HCT116 (cell line): Measurements from ENCODE around the gene NRCAM.

Experiments
- EZH2phosphoT487 ChIP-seq: fragments of 200-600 bp; IDR thresholded peaks from 2 replicates; pipeline ENCODE4 v1.6.1; 2018; ENCODE audit warnings: antibody characterized with exemption, borderline replicate concordance
- FOSL1 ChIP-seq: IDR thresholded peaks from 2 replicates; pipeline ENCODE4 v1.6.1; 2012; ENCODE audit warnings: low read depth
- JUND ChIP-seq: IDR thresholded peaks from 2 replicates; pipeline ENCODE4 v1.6.1; 2012
- POLR2A ChIP-seq: IDR thresholded peaks from 2 replicates; pipeline ENCODE4 v1.7.0; 2011; ENCODE audit warnings: borderline replicate concordance; ENCODE audit not compliant: insufficient read depth, insufficient read length; ENCODE audit errors: extremely low read depth
- POLR2AphosphoS5 ChIP-seq: IDR thresholded peaks from 2 replicates; pipeline ENCODE4 v1.6.1; 2011; ENCODE audit warnings: mild to moderate bottlenecking, low read depth, low read length, moderate library complexity
- SRF ChIP-seq: IDR thresholded peaks from 2 replicates; pipeline ENCODE4 v1.6.1; 2012; ENCODE audit warnings: low read depth
- TCF7L2 ChIP-seq: IDR thresholded peaks from 2 replicates; pipeline ENCODE4 v1.7.0; 2011; ENCODE audit warnings: borderline replicate concordance, inconsistent platforms; ENCODE audit not compliant: insufficient read depth, insufficient read length; ENCODE audit errors: extremely low read depth
- TF ChIP-seq, protein P1 (sequence below), 3 experiments: fragments of 200-600 bp in 1 of 3; sonication (generic) in 1 of 3; IDR thresholded peaks in 2 of 3; conservative IDR thresholded peaks in 1 of 3; 2 replicates each; pipeline ENCODE4 v1.5.1; 2012 to 2017; ENCODE audit warnings: low read depth in 2 of 3, low read length in 2 of 3, antibody characterized with exemption in 1 of 3, borderline replicate concordance in 1 of 3, control low read depth in 1 of 3, mild to moderate bottlenecking in 1 of 3, mixed read lengths in 1 of 3, mixed run types in 1 of 3, moderate library complexity in 1 of 3; ENCODE audit not compliant: insufficient read depth in 1 of 3
- TF ChIP-seq, protein P2 (sequence below): IDR thresholded peaks from 2 replicates; pipeline ENCODE4 v1.6.1; 2011; ENCODE audit warnings: mild to moderate bottlenecking, low read length, moderate library complexity; ENCODE audit not compliant: insufficient replicate concordance; ENCODE audit errors: extremely low read depth
- TF ChIP-seq, protein P3 (sequence below): IDR thresholded peaks from 2 replicates; pipeline ENCODE4 v1.6.1; 2012

DNA sequence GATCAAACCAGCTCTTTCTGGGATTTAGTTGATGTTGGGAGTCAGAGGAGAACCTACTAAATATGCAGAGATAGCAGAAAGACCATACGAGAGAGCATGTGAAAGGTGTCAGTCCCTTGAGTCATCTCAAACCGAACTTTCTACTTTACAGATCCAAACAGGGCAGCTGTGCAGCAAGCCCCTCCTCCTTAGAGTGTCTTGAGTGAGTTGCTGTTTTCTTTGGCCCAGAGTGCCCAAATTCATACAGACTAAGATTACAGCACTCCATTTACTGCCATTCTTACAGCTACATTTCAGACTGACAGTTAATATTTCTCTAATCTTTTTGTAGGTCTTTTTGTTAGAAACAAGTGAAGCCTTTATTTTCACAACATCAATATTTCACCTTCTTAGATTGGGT lies 53.4 kb downstream of the NRCAM start:
- no peak for TF ChIP-seq POLR2A
- TF ChIP-seq, protein P1, sequence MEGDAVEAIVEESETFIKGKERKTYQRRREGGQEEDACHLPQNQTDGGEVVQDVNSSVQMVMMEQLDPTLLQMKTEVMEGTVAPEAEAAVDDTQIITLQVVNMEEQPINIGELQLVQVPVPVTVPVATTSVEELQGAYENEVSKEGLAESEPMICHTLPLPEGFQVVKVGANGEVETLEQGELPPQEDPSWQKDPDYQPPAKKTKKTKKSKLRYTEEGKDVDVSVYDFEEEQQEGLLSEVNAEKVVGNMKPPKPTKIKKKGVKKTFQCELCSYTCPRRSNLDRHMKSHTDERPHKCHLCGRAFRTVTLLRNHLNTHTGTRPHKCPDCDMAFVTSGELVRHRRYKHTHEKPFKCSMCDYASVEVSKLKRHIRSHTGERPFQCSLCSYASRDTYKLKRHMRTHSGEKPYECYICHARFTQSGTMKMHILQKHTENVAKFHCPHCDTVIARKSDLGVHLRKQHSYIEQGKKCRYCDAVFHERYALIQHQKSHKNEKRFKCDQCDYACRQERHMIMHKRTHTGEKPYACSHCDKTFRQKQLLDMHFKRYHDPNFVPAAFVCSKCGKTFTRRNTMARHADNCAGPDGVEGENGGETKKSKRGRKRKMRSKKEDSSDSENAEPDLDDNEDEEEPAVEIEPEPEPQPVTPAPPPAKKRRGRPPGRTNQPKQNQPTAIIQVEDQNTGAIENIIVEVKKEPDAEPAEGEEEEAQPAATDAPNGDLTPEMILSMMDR (IDR thresholded peaks at IDR 0.05 in 2 of 3, conservative IDR thresholded peaks at IDR 0.05 in 1 of 3; ENCODE audit: borderline replicate concordance in 1 of 3, insufficient read depth in 1 of 3, low read depth in 2 of 3, low read length in 2 of 3) = no peak
- no peak for TF ChIP-seq EZH2phosphoT487
- TF ChIP-seq, protein P2, sequence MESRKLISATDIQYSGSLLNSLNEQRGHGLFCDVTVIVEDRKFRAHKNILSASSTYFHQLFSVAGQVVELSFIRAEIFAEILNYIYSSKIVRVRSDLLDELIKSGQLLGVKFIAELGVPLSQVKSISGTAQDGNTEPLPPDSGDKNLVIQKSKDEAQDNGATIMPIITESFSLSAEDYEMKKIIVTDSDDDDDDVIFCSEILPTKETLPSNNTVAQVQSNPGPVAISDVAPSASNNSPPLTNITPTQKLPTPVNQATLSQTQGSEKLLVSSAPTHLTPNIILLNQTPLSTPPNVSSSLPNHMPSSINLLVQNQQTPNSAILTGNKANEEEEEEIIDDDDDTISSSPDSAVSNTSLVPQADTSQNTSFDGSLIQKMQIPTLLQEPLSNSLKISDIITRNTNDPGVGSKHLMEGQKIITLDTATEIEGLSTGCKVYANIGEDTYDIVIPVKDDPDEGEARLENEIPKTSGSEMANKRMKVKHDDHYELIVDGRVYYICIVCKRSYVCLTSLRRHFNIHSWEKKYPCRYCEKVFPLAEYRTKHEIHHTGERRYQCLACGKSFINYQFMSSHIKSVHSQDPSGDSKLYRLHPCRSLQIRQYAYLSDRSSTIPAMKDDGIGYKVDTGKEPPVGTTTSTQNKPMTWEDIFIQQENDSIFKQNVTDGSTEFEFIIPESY = no peak
- no peak for TF ChIP-seq SRF
- TF ChIP-seq FOSL1 = no peak
- TF ChIP-seq POLR2AphosphoS5 = no peak
- no peak for TF ChIP-seq JUND
- TF ChIP-seq, protein P3, sequence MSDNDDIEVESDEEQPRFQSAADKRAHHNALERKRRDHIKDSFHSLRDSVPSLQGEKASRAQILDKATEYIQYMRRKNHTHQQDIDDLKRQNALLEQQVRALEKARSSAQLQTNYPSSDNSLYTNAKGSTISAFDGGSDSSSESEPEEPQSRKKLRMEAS = no peak
- TF ChIP-seq TCF7L2 = no peak
